ENCODE data around the gene GRHPR.
"Not testable (repeated sequence)": the region's sequence is repeated elsewhere in the genome, so short reads cannot be mapped to it uniquely, and the experiment has no call there.

GRHPR gene

DNA sequence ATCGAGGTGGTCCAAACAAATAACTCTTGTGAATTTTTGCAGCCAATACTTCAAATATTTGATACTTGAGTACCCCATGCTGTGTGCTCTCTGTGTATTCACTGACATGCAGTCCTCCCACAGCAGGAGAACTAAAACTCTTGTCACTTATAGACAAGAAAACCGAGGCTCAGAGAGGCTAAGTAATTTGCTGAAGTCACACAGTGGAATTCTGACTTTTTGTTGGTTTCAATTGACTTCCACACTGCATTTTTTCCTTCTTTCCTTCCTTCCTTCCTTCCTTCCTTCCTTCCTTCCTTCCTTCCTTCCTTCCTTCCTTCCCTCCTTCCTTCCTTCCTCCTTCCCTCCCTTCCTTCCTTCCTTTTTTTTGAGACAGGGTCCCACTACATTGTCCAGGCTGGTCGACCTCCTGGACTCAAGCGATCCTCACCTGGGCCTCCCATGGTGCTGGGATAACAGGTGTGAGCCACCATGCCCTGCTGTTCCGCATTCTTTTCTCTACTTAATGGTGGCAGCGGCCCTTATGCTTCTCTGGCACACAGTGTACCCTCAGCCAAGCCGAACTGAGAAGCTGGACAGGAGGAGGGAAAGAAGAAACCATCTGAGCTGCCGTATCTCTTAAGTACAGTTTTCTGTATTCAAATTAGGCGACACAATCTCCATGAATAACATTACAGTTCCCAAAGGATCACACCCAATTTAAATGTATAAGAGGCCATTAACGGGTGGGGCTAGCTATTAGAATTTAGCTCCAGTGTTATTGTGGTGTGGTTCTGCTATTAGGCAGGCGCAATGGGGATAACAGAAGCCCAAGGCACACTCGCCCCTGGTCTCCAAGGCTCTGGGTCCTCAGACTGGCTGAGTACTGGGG is 38.4 kb upstream of the GRHPR start:
- FAIRE-seq, result no peak

DNA sequence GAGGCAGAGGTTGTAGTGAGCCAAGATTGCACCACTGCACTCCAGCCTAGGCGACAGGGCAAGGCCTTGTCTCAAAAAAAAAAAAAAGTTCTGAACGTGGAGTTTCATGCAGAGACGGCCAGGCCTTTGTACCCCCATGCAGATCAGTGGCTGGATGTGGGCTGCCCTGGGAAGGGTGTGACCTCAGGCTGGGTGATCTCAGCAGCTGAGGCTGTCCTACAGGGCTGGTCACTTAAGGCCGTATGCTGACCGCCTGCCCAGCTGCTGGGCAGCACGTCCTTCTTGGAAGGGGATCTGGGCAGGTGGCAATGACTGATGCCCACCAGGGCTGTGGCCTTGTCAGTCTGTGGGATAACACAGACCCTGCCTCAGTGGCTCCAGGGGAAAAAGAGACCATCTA is 37.2 kb upstream of the GRHPR start:
- TF ChIP-seq, protein P1, sequence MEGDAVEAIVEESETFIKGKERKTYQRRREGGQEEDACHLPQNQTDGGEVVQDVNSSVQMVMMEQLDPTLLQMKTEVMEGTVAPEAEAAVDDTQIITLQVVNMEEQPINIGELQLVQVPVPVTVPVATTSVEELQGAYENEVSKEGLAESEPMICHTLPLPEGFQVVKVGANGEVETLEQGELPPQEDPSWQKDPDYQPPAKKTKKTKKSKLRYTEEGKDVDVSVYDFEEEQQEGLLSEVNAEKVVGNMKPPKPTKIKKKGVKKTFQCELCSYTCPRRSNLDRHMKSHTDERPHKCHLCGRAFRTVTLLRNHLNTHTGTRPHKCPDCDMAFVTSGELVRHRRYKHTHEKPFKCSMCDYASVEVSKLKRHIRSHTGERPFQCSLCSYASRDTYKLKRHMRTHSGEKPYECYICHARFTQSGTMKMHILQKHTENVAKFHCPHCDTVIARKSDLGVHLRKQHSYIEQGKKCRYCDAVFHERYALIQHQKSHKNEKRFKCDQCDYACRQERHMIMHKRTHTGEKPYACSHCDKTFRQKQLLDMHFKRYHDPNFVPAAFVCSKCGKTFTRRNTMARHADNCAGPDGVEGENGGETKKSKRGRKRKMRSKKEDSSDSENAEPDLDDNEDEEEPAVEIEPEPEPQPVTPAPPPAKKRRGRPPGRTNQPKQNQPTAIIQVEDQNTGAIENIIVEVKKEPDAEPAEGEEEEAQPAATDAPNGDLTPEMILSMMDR (IDR thresholded peaks at IDR 0.05; ENCODE audit: insufficient read depth, missing control alignments), result no peak

More for the DNA sequence above, 38.4 kb upstream of the GRHPR start:
- TF ChIP-seq, protein P1 (IDR thresholded peaks at IDR 0.05; ENCODE audit: insufficient read depth, missing control alignments), result no peak
- DNase-seq (ENCODE audit: insufficient read length, low spot score), result no peak

DNA sequence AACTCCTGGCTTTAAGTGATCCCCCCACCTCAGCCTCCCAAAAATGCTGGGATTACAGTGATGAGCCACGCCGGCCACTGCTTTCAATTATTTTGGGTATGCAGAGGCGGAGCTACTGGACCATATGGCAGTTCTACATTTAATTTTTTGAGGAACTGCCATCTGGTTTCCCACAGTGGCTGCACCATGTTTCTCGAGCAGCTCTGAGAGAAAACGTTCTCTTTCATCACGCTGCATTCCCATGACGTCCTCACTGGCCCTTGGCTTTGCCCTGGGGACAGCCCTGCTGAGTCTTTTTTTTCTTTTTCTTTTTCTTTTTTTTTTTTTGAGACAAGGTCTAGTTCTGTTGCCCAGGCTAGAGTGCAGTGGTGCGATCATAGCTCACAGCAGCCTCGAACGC is 35.5 kb upstream of the GRHPR start:
- DNase-seq (ENCODE audit: insufficient read length, low spot score) (no peak), FAIRE-seq (no peak)
- TF ChIP-seq, protein P1 (IDR thresholded peaks at IDR 0.05; ENCODE audit: insufficient read depth, missing control alignments), result no peak

More for the DNA sequence above, 37.2 kb upstream of the GRHPR start:
- FAIRE-seq, result no peak
- no peak for DNase-seq (ENCODE audit: insufficient read length, low spot score)

- TF ChIP-seq, protein P1 (IDR thresholded peaks at IDR 0.05; ENCODE audit: insufficient read depth, missing control alignments), result peak; percentile 27
- no peak for DNase-seq (ENCODE audit: insufficient read length, low spot score)
- no peak for FAIRE-seq
Observed at GRCh38 chr9:37390759-37391158, 31.7 kb upstream of the GRHPR start.

DNA sequence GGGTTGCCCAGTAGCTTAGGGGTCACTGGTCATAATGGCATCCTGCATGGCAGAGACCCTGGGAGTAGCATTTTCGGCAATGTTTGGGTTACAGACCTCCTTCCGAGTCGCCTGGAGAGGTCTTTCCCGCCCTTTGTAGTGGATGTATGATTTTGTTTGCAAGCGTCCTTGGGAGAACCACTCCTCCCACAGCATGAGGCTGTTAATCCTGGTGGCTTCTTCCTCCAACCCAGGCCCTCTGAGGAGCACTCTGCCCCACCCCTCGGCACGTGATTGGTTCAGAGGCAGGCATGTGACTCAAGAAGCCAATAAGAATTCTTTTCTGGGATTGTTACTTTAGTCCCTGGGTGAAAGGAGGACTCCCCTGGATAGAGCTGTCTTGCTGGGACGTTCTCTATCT is 30.2 kb upstream of the GRHPR start:
- no peak for FAIRE-seq
- TF ChIP-seq, protein P1 (IDR thresholded peaks at IDR 0.05; ENCODE audit: insufficient read depth, missing control alignments), result no peak
- no peak for DNase-seq (ENCODE audit: insufficient read length, low spot score)

- FAIRE-seq, result no peak
- TF ChIP-seq, protein P1 (IDR thresholded peaks at IDR 0.05; ENCODE audit: insufficient read depth, missing control alignments), result no peak
- DNase-seq (ENCODE audit: insufficient read length, low spot score), result no peak
Observed at GRCh38 chr9:37395229-37395628, 27.3 kb upstream of the GRHPR start.

DNA sequence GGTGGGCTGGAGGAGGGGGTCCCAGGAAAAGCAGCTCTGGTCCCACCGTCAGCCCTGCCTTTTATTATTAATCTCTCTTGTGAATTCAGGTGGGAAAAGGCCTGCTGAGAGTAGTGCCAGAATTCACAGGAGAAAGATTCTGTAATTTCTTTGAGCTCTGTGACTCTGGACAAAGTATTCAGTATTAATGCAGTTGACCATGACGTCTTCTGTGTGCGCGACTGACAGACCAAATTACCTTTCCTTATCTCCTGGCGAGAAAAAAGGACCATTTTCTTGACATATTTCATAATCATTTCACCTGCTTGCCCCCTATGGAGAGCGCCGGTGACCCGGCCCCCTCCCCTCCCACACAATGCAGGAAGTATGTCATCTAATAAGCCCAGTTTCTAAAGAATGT is 26.8 kb upstream of the GRHPR start:
- FAIRE-seq (no peak), DNase-seq (ENCODE audit: insufficient read length, low spot score) (no peak)
- TF ChIP-seq, protein P1 (IDR thresholded peaks at IDR 0.05; ENCODE audit: insufficient read depth, missing control alignments), result no peak

DNA sequence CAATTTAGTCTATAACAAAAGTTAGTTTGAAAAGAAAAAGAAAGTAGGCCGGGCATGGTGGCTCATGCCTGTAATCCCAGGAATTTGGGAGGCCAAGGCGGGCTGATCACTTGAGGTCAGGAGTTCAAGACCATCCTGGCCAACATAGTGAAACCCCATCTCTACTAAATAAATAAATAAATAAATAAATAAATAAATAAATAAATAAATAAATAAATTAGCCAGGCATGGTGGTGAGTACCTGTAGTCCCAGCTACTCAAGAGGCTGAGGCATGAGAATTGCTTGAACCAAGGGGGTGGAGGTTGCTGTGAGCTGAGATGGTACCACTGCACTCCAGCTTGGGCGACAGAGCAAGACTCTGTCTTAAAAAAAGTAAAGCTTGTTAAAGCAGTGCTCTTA is 24.5 kb upstream of the GRHPR start:
- DNase-seq (ENCODE audit: insufficient read length, low spot score); FAIRE-seq: not testable (repeated sequence)
